HEK293 (cell line): ENCODE data around the gene MFAP3.

Experiments
- RBAK ChIP-seq: fragments of 450-650 bp; formaldehyde crosslinking; IDR thresholded peaks from 2 replicates; pipeline ENCODE4 v1.5.1; 2016; ENCODE audit warnings: missing biosample characterization, missing genetic modification characterization
- ZBTB7A ChIP-seq: fragments of 450-650 bp; formaldehyde crosslinking; IDR thresholded peaks from 2 replicates; pipeline ENCODE4 v1.5.1; 2016; ENCODE audit warnings: low read depth, missing biosample characterization, missing genetic modification characterization
- ZNF335 ChIP-seq: fragments of 450-650 bp; formaldehyde crosslinking; conservative IDR thresholded peaks from 2 replicates; pipeline ENCODE4 v1.5.1; 2016; ENCODE audit warnings: missing biosample characterization, missing genetic modification characterization
- ZNF391 ChIP-seq: fragments of 450-650 bp; formaldehyde crosslinking; IDR thresholded peaks from 2 replicates; pipeline ENCODE4 v1.5.1; 2016; ENCODE audit warnings: low read depth, missing biosample characterization, missing genetic modification characterization, borderline replicate concordance
- ZNF530 ChIP-seq: fragments of 450-650 bp; formaldehyde crosslinking; IDR thresholded peaks from 2 replicates; pipeline ENCODE4 v1.5.1; 2016; ENCODE audit warnings: low read depth, missing biosample characterization, missing genetic modification characterization
- ZNF660 ChIP-seq: fragments of 450-650 bp; IDR thresholded peaks from 2 replicates; pipeline ENCODE4 v1.5.1; 2018; ENCODE audit warnings: missing biosample characterization, mild to moderate bottlenecking, missing genetic modification characterization
- TF ChIP-seq, protein P1 (sequence below): fragments of 450-650 bp; formaldehyde crosslinking; IDR thresholded peaks from 2 replicates; pipeline ENCODE4 v1.5.0; 2017; ENCODE audit warnings: missing biosample characterization, missing genetic modification characterization, borderline replicate concordance
- TF ChIP-seq, protein P2 (sequence below): fragments of 450-650 bp; formaldehyde crosslinking; IDR thresholded peaks from 2 replicates; pipeline ENCODE4 v1.5.1; 2016; ENCODE audit warnings: missing biosample characterization, missing genetic modification characterization
- TF ChIP-seq, protein P3 (sequence below): fragments of 450-650 bp; formaldehyde crosslinking; IDR thresholded peaks from 2 replicates; pipeline ENCODE4 v1.5.1; 2016; ENCODE audit warnings: missing biosample characterization, missing genetic modification characterization

DNA sequence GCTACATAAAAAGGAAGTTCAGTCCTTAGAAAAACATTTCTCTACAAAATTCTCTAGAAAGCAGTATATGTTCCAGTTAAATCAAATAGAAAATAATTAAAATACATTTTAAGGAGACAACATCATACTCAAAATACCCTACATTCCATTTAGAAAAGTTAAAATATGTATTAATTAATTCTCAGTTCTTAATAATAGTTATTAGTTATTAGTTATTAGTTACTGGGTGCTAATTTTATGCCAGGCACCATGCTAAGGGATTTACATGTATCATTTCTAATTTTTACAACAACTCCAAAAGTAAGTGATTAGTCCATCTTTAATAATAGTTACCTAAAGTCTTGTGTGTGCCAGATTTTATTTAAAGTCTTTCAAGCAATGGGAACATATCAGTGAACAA, 38.1 kb upstream of the MFAP3 start:
- TF ChIP-seq, protein P1, sequence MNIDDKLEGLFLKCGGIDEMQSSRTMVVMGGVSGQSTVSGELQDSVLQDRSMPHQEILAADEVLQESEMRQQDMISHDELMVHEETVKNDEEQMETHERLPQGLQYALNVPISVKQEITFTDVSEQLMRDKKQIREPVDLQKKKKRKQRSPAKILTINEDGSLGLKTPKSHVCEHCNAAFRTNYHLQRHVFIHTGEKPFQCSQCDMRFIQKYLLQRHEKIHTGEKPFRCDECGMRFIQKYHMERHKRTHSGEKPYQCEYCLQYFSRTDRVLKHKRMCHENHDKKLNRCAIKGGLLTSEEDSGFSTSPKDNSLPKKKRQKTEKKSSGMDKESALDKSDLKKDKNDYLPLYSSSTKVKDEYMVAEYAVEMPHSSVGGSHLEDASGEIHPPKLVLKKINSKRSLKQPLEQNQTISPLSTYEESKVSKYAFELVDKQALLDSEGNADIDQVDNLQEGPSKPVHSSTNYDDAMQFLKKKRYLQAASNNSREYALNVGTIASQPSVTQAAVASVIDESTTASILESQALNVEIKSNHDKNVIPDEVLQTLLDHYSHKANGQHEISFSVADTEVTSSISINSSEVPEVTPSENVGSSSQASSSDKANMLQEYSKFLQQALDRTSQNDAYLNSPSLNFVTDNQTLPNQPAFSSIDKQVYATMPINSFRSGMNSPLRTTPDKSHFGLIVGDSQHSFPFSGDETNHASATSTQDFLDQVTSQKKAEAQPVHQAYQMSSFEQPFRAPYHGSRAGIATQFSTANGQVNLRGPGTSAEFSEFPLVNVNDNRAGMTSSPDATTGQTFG (tag by site-specific recombination), result no peak
- TF ChIP-seq, protein P2, sequence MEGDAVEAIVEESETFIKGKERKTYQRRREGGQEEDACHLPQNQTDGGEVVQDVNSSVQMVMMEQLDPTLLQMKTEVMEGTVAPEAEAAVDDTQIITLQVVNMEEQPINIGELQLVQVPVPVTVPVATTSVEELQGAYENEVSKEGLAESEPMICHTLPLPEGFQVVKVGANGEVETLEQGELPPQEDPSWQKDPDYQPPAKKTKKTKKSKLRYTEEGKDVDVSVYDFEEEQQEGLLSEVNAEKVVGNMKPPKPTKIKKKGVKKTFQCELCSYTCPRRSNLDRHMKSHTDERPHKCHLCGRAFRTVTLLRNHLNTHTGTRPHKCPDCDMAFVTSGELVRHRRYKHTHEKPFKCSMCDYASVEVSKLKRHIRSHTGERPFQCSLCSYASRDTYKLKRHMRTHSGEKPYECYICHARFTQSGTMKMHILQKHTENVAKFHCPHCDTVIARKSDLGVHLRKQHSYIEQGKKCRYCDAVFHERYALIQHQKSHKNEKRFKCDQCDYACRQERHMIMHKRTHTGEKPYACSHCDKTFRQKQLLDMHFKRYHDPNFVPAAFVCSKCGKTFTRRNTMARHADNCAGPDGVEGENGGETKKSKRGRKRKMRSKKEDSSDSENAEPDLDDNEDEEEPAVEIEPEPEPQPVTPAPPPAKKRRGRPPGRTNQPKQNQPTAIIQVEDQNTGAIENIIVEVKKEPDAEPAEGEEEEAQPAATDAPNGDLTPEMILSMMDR (tag by site-specific recombination), result no peak
- TF ChIP-seq ZNF391 (tag by site-specific recombination), result no peak
- no peak for TF ChIP-seq RBAK
- TF ChIP-seq ZBTB7A (tag by site-specific recombination), result no peak
- TF ChIP-seq ZNF660 (tag by site-specific recombination), result no peak
- TF ChIP-seq ZNF335 (tag by site-specific recombination), result no peak
- TF ChIP-seq, protein P3, sequence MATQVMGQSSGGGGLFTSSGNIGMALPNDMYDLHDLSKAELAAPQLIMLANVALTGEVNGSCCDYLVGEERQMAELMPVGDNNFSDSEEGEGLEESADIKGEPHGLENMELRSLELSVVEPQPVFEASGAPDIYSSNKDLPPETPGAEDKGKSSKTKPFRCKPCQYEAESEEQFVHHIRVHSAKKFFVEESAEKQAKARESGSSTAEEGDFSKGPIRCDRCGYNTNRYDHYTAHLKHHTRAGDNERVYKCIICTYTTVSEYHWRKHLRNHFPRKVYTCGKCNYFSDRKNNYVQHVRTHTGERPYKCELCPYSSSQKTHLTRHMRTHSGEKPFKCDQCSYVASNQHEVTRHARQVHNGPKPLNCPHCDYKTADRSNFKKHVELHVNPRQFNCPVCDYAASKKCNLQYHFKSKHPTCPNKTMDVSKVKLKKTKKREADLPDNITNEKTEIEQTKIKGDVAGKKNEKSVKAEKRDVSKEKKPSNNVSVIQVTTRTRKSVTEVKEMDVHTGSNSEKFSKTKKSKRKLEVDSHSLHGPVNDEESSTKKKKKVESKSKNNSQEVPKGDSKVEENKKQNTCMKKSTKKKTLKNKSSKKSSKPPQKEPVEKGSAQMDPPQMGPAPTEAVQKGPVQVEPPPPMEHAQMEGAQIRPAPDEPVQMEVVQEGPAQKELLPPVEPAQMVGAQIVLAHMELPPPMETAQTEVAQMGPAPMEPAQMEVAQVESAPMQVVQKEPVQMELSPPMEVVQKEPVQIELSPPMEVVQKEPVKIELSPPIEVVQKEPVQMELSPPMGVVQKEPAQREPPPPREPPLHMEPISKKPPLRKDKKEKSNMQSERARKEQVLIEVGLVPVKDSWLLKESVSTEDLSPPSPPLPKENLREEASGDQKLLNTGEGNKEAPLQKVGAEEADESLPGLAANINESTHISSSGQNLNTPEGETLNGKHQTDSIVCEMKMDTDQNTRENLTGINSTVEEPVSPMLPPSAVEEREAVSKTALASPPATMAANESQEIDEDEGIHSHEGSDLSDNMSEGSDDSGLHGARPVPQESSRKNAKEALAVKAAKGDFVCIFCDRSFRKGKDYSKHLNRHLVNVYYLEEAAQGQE (tag by site-specific recombination), result no peak
- TF ChIP-seq ZNF530 (tag by site-specific recombination), result no peak
